HL-60/S4 (cell line): ENCODE data around the gene SPEM1.
"Not testable (repeated sequence)": the region's sequence is repeated elsewhere in the genome, so short reads cannot be mapped to it uniquely, and the experiment has no call there.

ENCODE experiments used
- in situ Hi-C: fragments of 300-500 bp; cut with MboI; formaldehyde crosslinking; loops from 2 replicates; pipeline ENCODE4 v1.14.3; 2022; ENCODE audit warnings: low sequenced_read_pairs

SPEM1 gene

DNA sequence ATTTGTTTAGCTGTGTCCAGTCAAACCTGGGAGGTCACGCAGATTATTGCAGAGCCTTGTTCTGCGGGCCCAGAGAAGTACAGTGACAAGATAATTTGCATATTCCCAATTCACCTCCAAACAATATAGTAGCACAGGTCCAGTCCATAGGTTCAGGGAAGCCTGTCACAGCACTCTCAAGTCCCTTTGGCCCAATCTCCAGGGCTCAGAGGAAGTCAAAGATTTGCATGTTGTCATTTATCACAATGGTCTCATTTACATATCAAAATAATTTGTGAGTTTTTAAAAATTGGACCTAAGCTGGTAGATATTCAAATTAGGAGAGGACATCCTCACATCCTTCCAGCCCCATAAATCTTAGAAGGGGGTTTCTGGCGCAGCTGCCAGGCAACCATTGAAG lies 47.4 kb downstream of the SPEM1 start:
- in situ Hi-C loops, result no loop called here

DNA sequence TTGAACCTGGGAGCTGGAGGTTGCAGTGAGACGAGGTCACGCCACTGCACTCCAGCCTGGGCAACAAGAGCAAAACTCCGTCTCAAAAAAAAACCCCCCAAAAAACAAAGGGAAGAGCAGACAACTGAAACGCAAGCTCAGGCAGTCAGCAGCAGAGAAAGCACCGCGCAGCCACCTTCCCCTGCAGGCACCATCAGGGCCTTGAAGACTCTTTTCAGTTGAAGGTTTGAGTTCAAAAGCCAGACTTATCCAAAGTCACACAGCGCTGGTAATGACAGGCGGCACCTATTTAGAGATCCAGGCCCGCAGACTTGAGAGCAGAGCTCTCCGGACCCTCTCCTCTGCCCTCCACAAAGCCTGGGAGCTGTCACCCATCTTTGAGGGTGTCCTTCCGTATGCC lies 48.2 kb downstream of the SPEM1 start:
- in situ Hi-C loops, result no loop called here

DNA sequence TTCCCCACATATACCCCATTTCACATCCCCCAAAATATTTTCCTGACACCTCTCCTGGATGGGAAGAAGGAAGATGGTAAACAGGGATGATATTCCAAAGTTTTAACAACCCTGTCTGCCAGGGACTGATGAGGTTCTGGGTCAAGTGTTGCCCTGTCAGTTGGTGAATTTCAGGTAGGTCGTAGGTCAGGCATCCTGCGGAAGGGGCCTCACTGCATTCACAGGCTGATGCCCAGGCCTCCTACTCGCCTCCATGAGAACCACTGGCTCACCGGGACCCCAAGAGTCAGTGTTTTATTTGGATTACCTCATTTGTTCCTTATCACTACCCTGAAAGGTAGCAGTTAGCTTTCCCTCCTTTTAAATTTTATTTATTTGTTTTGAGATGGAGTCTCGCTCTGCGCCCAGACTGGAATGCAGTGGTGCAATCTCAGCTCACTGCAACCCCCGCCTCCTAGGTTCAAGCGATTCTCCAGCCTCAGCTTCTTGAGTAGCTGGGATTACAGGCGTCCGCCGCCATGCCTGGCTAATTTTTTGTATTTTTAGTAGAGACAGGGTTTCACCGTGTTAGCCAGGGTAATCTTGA lies 48.8 kb downstream of the SPEM1 start:
- in situ Hi-C loops, result no loop called here

DNA sequence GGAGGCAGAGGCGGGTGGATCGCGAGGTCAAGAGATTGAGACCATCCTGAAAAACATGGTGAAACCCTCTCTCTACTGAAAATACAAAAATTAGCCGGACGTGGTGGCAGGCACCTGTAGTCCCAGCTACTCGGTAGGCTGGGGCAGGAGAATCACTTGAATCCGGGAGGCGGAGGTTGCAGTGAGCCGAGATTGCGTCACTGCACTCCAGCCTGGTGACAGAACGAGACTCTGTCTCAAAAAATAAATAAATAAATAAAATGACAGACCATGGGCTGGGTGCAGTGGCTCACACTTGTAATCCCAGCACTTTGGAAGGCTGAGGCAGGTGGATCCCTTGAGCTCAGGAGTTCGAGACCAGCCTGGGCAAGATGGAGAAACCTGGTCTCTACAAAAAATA lies 49.7 kb downstream of the SPEM1 start:
- in situ Hi-C loops, result not testable (repeated sequence)

DNA sequence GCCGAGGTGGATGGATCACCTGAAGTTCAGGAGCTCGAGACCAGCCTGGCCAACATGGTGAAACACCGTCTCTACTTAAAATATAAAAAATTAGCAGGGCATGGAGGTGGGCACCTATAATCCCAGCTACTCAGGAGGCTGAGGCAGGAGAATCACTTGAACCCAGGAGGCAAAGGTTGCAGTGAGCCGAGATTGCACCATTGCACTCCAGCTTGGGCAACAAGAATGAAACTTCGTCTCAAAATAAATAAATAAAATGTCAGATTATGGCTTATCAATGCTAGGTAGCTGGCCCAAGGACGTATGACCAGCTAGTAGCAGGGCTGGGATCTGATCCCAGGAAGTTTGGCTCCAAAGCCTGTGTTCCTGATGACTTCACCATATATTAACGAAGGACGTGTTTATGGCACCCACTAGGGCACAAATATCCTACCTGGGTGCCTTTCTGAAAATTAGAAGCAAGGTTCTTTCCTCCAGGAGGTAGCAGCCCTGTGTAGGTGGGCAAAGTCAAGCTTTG lies 50.4 kb downstream of the SPEM1 start:
- in situ Hi-C loops, result not testable (repeated sequence)
